ENCODE measurements around the gene TAS2R46. TPM values are rescaled to one million over a fixed set of nuclear protein-coding genes. Genes with fewer than 3 reads are reported as not detected.
"Not testable (repeated sequence)": the region's sequence is repeated elsewhere in the genome, so short reads cannot be mapped to it uniquely, and the experiment has no call there.

TAS2R46 gene
- 3.1 TPM for total RNA-seq

GRCh38 chr12:11062194-11062593 lies at the start of gene TAS2R46:
Gene TAS2R46, minus strand, starts transcription at chr12:11062294. Its CDS starts 0 bp downstream, at chr12:11062294.
- H3K9ac ChIP-seq (ENCODE audit: low read depth in 1 of 3, low read length in 3 of 3); H3K9me3 ChIP-seq (ENCODE audit: control insufficient read depth in 3 of 3, low read length in 3 of 3); H3K4me3 ChIP-seq (ENCODE audit: low read length in 3 of 3); H3K27ac ChIP-seq (ENCODE audit: low read depth, low read length); H3K27me3 ChIP-seq (ENCODE audit: control insufficient read depth in 3 of 3, insufficient read depth in 3 of 3, low read length in 3 of 3); H3K4me1 ChIP-seq (ENCODE audit: control insufficient read depth in 3 of 3, insufficient read depth in 3 of 3, low read length in 3 of 3); H3K36me3 ChIP-seq (ENCODE audit: control insufficient read depth in 3 of 3, insufficient read depth in 3 of 3, low read length in 3 of 3): not testable (repeated sequence)

- H3K27ac ChIP-seq (ENCODE audit: low read depth, low read length); H3K4me1 ChIP-seq (ENCODE audit: control insufficient read depth in 3 of 3, insufficient read depth in 3 of 3, low read length in 3 of 3); H3K4me3 ChIP-seq (ENCODE audit: low read length in 3 of 3); H3K9me3 ChIP-seq (ENCODE audit: control insufficient read depth in 3 of 3, low read length in 3 of 3); H3K36me3 ChIP-seq (ENCODE audit: control insufficient read depth in 3 of 3, insufficient read depth in 3 of 3, low read length in 3 of 3); H3K27me3 ChIP-seq (ENCODE audit: control insufficient read depth in 3 of 3, insufficient read depth in 3 of 3, low read length in 3 of 3); H3K9ac ChIP-seq (ENCODE audit: low read depth in 1 of 3, low read length in 3 of 3): not testable (repeated sequence)
Observed at GRCh38 chr12:11111213-11111612, 49.1 kb upstream of the TAS2R46 start.

GRCh38 chr12:11108862-11109261 lies 46.8 kb upstream of the TAS2R46 start:
- Histone ChIP-seq H3K4me3 (ENCODE audit: low read length in 3 of 3) (no peak overlapping the region), H3K9me3 (ENCODE audit: control insufficient read depth in 3 of 3, low read length in 3 of 3) (no peaks in the 10 kb centered on the region), H3K4me1 (ENCODE audit: control insufficient read depth in 3 of 3, insufficient read depth in 3 of 3, low read length in 3 of 3) (no peaks in the 10 kb centered on the region), H3K36me3 (ENCODE audit: control insufficient read depth in 3 of 3, insufficient read depth in 3 of 3, low read length in 3 of 3) (peaks cover 0 to 2% (median 0%) of the 10 kb centered on the region in 3 donors), H3K9ac (ENCODE audit: low read depth in 1 of 3, low read length in 3 of 3) (no peak overlapping the region), H3K27ac (ENCODE audit: low read depth, low read length) (no peak overlapping the region), H3K27me3 (ENCODE audit: control insufficient read depth in 3 of 3, insufficient read depth in 3 of 3, low read length in 3 of 3) (no peaks in the 10 kb centered on the region)

GRCh38 chr12:11107719-11108118 lies 45.6 kb upstream of the TAS2R46 start:
- no peaks in the 10 kb centered on the region for H3K4me1 ChIP-seq (ENCODE audit: control insufficient read depth in 3 of 3, insufficient read depth in 3 of 3, low read length in 3 of 3)
- no peaks in the 10 kb centered on the region for H3K9me3 ChIP-seq (ENCODE audit: control insufficient read depth in 3 of 3, low read length in 3 of 3)
- H3K36me3 ChIP-seq (ENCODE audit: control insufficient read depth in 3 of 3, insufficient read depth in 3 of 3, low read length in 3 of 3), result peaks cover 0 to 2% (median 0%) of the 10 kb centered on the region in 3 donors

GRCh38 chr12:11106288-11106687 lies 44.2 kb upstream of the TAS2R46 start:
- Histone ChIP-seq H3K4me1 (ENCODE audit: control insufficient read depth in 3 of 3, insufficient read depth in 3 of 3, low read length in 3 of 3) (no peaks in the 10 kb centered on the region), H3K27me3 (ENCODE audit: control insufficient read depth in 3 of 3, insufficient read depth in 3 of 3, low read length in 3 of 3) (no peaks in the 10 kb centered on the region), H3K36me3 (ENCODE audit: control insufficient read depth in 3 of 3, insufficient read depth in 3 of 3, low read length in 3 of 3) (peaks cover 0 to 2% (median 0%) of the 10 kb centered on the region in 3 donors), H3K27ac (ENCODE audit: low read depth, low read length) (no peak overlapping the region), H3K9me3 (ENCODE audit: control insufficient read depth in 3 of 3, low read length in 3 of 3) (no peaks in the 10 kb centered on the region), H3K9ac (ENCODE audit: low read depth in 1 of 3, low read length in 3 of 3) (no peak overlapping the region), H3K4me3 (ENCODE audit: low read length in 3 of 3) (no peak overlapping the region)

More at GRCh38 chr12:11107719-11108118, 45.6 kb upstream of the TAS2R46 start:
- Histone ChIP-seq H3K9ac (ENCODE audit: low read depth in 1 of 3, low read length in 3 of 3) (no peak overlapping the region), H3K4me3 (ENCODE audit: low read length in 3 of 3) (no peak overlapping the region), H3K27ac (ENCODE audit: low read depth, low read length) (no peak overlapping the region), H3K27me3 (ENCODE audit: control insufficient read depth in 3 of 3, insufficient read depth in 3 of 3, low read length in 3 of 3) (no peaks in the 10 kb centered on the region)

- no peaks in the 10 kb centered on the region for H3K4me1 ChIP-seq (ENCODE audit: control insufficient read depth in 3 of 3, insufficient read depth in 3 of 3, low read length in 3 of 3)
- H3K4me3 ChIP-seq (ENCODE audit: low read length in 3 of 3), result no peak overlapping the region
- no peak overlapping the region for H3K9ac ChIP-seq (ENCODE audit: low read depth in 1 of 3, low read length in 3 of 3)
- no peak overlapping the region for H3K27ac ChIP-seq (ENCODE audit: low read depth, low read length)
- H3K9me3 ChIP-seq (ENCODE audit: control insufficient read depth in 3 of 3, low read length in 3 of 3), result no peaks in the 10 kb centered on the region
- no peaks in the 10 kb centered on the region for H3K27me3 ChIP-seq (ENCODE audit: control insufficient read depth in 3 of 3, insufficient read depth in 3 of 3, low read length in 3 of 3)
- peaks cover 0 to 2% (median 0%) of the 10 kb centered on the region in 3 donors for H3K36me3 ChIP-seq (ENCODE audit: control insufficient read depth in 3 of 3, insufficient read depth in 3 of 3, low read length in 3 of 3)
Observed at GRCh38 chr12:11105546-11105945, 43.5 kb upstream of the TAS2R46 start.

- H3K27me3 ChIP-seq (ENCODE audit: control insufficient read depth in 3 of 3, insufficient read depth in 3 of 3, low read length in 3 of 3); H3K36me3 ChIP-seq (ENCODE audit: control insufficient read depth in 3 of 3, insufficient read depth in 3 of 3, low read length in 3 of 3); H3K27ac ChIP-seq (ENCODE audit: low read depth, low read length); H3K4me1 ChIP-seq (ENCODE audit: control insufficient read depth in 3 of 3, insufficient read depth in 3 of 3, low read length in 3 of 3); H3K4me3 ChIP-seq (ENCODE audit: low read length in 3 of 3); H3K9me3 ChIP-seq (ENCODE audit: control insufficient read depth in 3 of 3, low read length in 3 of 3); H3K9ac ChIP-seq (ENCODE audit: low read depth in 1 of 3, low read length in 3 of 3): not testable (repeated sequence)
Observed at GRCh38 chr12:11094910-11095309, 32.8 kb upstream of the TAS2R46 start.

- no peaks in the 10 kb centered on the region for H3K4me1 ChIP-seq (ENCODE audit: control insufficient read depth in 3 of 3, insufficient read depth in 3 of 3, low read length in 3 of 3)
- H3K4me3 ChIP-seq (ENCODE audit: low read length in 3 of 3), result no peak within 1 kb of the TSS
- H3K9ac ChIP-seq (ENCODE audit: low read depth in 1 of 3, low read length in 3 of 3), result no peak within 1 kb of the TSS
- H3K9me3 ChIP-seq (ENCODE audit: control insufficient read depth in 3 of 3, low read length in 3 of 3), result no peaks in the 10 kb centered on the region
- no peaks in the 10 kb centered on the region for H3K27me3 ChIP-seq (ENCODE audit: control insufficient read depth in 3 of 3, insufficient read depth in 3 of 3, low read length in 3 of 3)
- H3K36me3 ChIP-seq (ENCODE audit: control insufficient read depth in 3 of 3, insufficient read depth in 3 of 3, low read length in 3 of 3), result no peaks in the 10 kb centered on the region
- no peak within 1 kb of the TSS for H3K27ac ChIP-seq (ENCODE audit: low read depth, low read length)
Observed at GRCh38 chr12:11092128-11092527, 30.0 kb upstream of the TAS2R46 start, which contains the start of gene TAS2R43. Gene TAS2R43, minus strand, starts transcription at chr12:11092313. Its CDS starts 84 bp downstream, at chr12:11092229.

- no peak overlapping the region for H3K9ac ChIP-seq (ENCODE audit: low read depth in 1 of 3, low read length in 3 of 3)
- H3K27ac ChIP-seq (ENCODE audit: low read depth, low read length), result no peak overlapping the region
- H3K4me3 ChIP-seq (ENCODE audit: low read length in 3 of 3), result no peak overlapping the region
- no peaks in the 10 kb centered on the region for H3K9me3 ChIP-seq (ENCODE audit: control insufficient read depth in 3 of 3, low read length in 3 of 3)
- H3K27me3 ChIP-seq (ENCODE audit: control insufficient read depth in 3 of 3, insufficient read depth in 3 of 3, low read length in 3 of 3), result no peaks in the 10 kb centered on the region
- no peaks in the 10 kb centered on the region for H3K36me3 ChIP-seq (ENCODE audit: control insufficient read depth in 3 of 3, insufficient read depth in 3 of 3, low read length in 3 of 3)
- H3K4me1 ChIP-seq (ENCODE audit: control insufficient read depth in 3 of 3, insufficient read depth in 3 of 3, low read length in 3 of 3), result no peaks in the 10 kb centered on the region
Observed at GRCh38 chr12:11089246-11089645, 27.2 kb upstream of the TAS2R46 start.

GRCh38 chr12:11085419-11085818 lies 23.3 kb upstream of the TAS2R46 start:
- H3K9me3 ChIP-seq (ENCODE audit: control insufficient read depth in 3 of 3, low read length in 3 of 3), result no peaks in the 10 kb centered on the region
- H3K4me1 ChIP-seq (ENCODE audit: control insufficient read depth in 3 of 3, insufficient read depth in 3 of 3, low read length in 3 of 3), result no peaks in the 10 kb centered on the region
- H3K27ac ChIP-seq (ENCODE audit: low read depth, low read length), result no peak overlapping the region
- H3K4me3 ChIP-seq (ENCODE audit: low read length in 3 of 3), result no peak overlapping the region
- no peak overlapping the region for H3K9ac ChIP-seq (ENCODE audit: low read depth in 1 of 3, low read length in 3 of 3)
- no peaks in the 10 kb centered on the region for H3K36me3 ChIP-seq (ENCODE audit: control insufficient read depth in 3 of 3, insufficient read depth in 3 of 3, low read length in 3 of 3)
- no peaks in the 10 kb centered on the region for H3K27me3 ChIP-seq (ENCODE audit: control insufficient read depth in 3 of 3, insufficient read depth in 3 of 3, low read length in 3 of 3)

- H3K9me3 ChIP-seq (ENCODE audit: control insufficient read depth in 3 of 3, low read length in 3 of 3), result no peaks in the 10 kb centered on the region
- H3K9ac ChIP-seq (ENCODE audit: low read depth in 1 of 3, low read length in 3 of 3), result no peak overlapping the region
- no peaks in the 10 kb centered on the region for H3K4me1 ChIP-seq (ENCODE audit: control insufficient read depth in 3 of 3, insufficient read depth in 3 of 3, low read length in 3 of 3)
- H3K36me3 ChIP-seq (ENCODE audit: control insufficient read depth in 3 of 3, insufficient read depth in 3 of 3, low read length in 3 of 3), result no peaks in the 10 kb centered on the region
- no peak overlapping the region for H3K27ac ChIP-seq (ENCODE audit: low read depth, low read length)
- no peak overlapping the region for H3K4me3 ChIP-seq (ENCODE audit: low read length in 3 of 3)
- H3K27me3 ChIP-seq (ENCODE audit: control insufficient read depth in 3 of 3, insufficient read depth in 3 of 3, low read length in 3 of 3), result no peaks in the 10 kb centered on the region
Observed at GRCh38 chr12:11081987-11082386, 19.9 kb upstream of the TAS2R46 start.

All from skeletal muscle tissue (tissue), 4 donors.